Nephron (organoid): ENCODE data around the gene PRKAB2.
"Not testable (repeated sequence)": the region's sequence is repeated elsewhere in the genome, so short reads cannot be mapped to it uniquely, and the experiment has no call there.

Experiments used
- H3K27ac Mint-ChIP-seq, 3 experiments: 2 replicates each; pipeline ENCODE4 v1.8.0; 2020; ENCODE audit warnings: mixed read lengths in 3 of 3, mild to moderate bottlenecking in 2 of 3, moderate library complexity in 1 of 3
- H3K27me3 Mint-ChIP-seq: 2 replicates; pipeline ENCODE4 v1.8.0; 2021; ENCODE audit warnings: low read depth, mild to moderate bottlenecking, moderate library complexity, mixed read lengths
- H3K36me3 Mint-ChIP-seq: 2 replicates; pipeline ENCODE4 v1.8.0; 2020; ENCODE audit warnings: low read depth, mixed read lengths
- H3K4me1 Mint-ChIP-seq: 2 replicates; pipeline ENCODE4 v1.8.0; 2020; ENCODE audit warnings: mixed read lengths
- H3K4me3 Mint-ChIP-seq, 3 experiments: 2 replicates each; pipeline ENCODE4 v1.8.0; 2020; ENCODE audit warnings: mild to moderate bottlenecking in 3 of 3, mixed read lengths in 3 of 3, moderate library complexity in 2 of 3
- H3K9me3 Mint-ChIP-seq: 2 replicates; pipeline ENCODE4 v1.8.0; 2020; ENCODE audit warnings: mixed read lengths
- TF ChIP-seq, protein P1 (sequence below), 3 experiments: fragments of 200-600 bp; sonication (generic); IDR thresholded peaks; one replicate each; pipeline ENCODE4 v1.5.0; 2021; ENCODE audit warnings: antibody characterized with exemption in 3 of 3; ENCODE audit not compliant: unreplicated experiment in 3 of 3

The PRKAB2 gene

GRCh38 chr1:147110434-147110833 is 61.8 kb downstream of the PRKAB2 start:
- Mint-ChIP-seq H3K9me3 (no peaks in the 10 kb centered on the region), H3K36me3 (no peaks in the 10 kb centered on the region), H3K27ac (no peak overlapping the region), H3K4me3 (no peak overlapping the region), H3K27me3 (peaks cover 16% of the 10 kb centered on the region), H3K4me1 (no peaks in the 10 kb centered on the region)
- TF ChIP-seq, protein P1, sequence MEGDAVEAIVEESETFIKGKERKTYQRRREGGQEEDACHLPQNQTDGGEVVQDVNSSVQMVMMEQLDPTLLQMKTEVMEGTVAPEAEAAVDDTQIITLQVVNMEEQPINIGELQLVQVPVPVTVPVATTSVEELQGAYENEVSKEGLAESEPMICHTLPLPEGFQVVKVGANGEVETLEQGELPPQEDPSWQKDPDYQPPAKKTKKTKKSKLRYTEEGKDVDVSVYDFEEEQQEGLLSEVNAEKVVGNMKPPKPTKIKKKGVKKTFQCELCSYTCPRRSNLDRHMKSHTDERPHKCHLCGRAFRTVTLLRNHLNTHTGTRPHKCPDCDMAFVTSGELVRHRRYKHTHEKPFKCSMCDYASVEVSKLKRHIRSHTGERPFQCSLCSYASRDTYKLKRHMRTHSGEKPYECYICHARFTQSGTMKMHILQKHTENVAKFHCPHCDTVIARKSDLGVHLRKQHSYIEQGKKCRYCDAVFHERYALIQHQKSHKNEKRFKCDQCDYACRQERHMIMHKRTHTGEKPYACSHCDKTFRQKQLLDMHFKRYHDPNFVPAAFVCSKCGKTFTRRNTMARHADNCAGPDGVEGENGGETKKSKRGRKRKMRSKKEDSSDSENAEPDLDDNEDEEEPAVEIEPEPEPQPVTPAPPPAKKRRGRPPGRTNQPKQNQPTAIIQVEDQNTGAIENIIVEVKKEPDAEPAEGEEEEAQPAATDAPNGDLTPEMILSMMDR (IDR thresholded peaks at IDR 0.05; ENCODE audit: unreplicated experiment in 3 of 3), result no peak

DNA sequence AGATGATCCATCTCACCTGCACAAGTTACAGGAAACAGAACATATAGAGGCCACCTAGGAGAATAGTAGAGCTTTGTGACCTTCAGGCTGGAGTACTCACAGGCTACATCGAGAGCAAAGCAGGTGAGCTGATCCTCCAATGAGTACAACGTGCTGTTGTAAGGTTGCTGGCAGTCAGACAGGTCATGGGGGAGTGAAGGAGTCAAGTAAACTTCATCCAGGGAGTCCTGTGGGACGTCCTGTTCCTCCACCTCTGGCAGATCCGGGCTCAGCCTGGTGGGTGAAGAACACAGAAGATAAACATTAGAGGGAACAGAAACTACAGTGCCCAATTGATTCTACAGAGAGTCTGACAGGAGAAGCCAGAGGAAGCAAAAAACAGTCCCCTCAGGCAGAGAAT is 62.5 kb downstream of the PRKAB2 start:
- Mint-ChIP-seq H3K36me3 (no peaks in the 10 kb centered on the region), H3K27me3 (peaks cover 16% of the 10 kb centered on the region), H3K27ac (no peak overlapping the region), H3K9me3 (no peaks in the 10 kb centered on the region), H3K4me3 (no peak overlapping the region), H3K4me1 (no peaks in the 10 kb centered on the region)
- TF ChIP-seq, protein P1 (IDR thresholded peaks at IDR 0.05; ENCODE audit: unreplicated experiment in 3 of 3), result no peak

DNA sequence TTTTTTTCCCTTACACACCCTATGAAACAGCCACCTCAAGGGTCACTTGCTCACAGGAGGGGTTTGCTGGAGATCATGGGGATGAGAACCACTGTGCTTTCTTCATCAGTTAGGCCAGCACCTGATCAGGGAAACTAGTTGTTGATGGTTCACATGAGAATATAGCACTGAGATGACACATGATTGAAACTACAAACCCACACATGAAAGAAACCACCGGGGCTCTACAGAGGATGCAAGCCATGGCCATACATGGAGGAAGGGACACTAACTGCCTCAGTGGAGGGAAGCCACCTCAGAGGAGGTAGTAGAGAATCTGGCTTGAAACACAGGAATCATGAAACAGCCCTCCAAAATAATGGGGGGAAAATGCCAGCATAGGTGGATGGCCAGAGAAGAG is 63.2 kb downstream of the PRKAB2 start:
- H3K27ac Mint-ChIP-seq, result no peak overlapping the region
- H3K4me1 Mint-ChIP-seq, result no peaks in the 10 kb centered on the region
- H3K4me3 Mint-ChIP-seq, result no peak overlapping the region
- no peaks in the 10 kb centered on the region for H3K9me3 Mint-ChIP-seq
- TF ChIP-seq, protein P1 (IDR thresholded peaks at IDR 0.05; ENCODE audit: unreplicated experiment in 3 of 3), result no peak
- no peaks in the 10 kb centered on the region for H3K36me3 Mint-ChIP-seq
- peaks cover 16% of the 10 kb centered on the region for H3K27me3 Mint-ChIP-seq

DNA sequence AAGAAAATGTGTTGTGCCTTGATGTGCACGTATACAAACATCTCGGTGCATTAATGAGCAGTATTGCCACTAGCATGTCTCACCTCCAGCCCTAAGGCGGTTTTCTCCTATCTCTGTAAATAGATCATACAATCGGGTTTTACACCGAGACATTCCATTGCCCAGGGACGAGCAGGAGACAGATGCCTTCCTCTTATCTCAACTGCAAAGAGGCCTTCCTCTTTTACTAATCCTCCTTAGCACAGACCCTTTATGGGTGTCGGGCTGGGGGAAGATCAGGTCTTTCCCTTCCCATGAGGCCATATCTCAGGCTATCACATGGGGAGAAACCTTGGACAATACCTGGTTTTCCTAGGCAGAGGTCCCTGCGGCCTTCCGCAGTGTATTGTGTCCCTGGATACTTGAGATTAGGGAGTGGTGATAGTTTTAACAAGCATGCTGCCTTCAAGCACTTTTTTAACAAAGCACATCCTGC is 65.8 kb downstream of the PRKAB2 start:
- H3K27ac Mint-ChIP-seq, H3K36me3 Mint-ChIP-seq, H3K4me1 Mint-ChIP-seq, H3K9me3 Mint-ChIP-seq, H3K4me3 Mint-ChIP-seq: not testable (repeated sequence)
- H3K27me3 Mint-ChIP-seq, result peaks cover 16% of the 10 kb centered on the region

- H3K27me3 Mint-ChIP-seq, result peaks cover 14% of the 10 kb centered on the region
- no peak overlapping the region for H3K27ac Mint-ChIP-seq
- TF ChIP-seq, protein P1 (IDR thresholded peaks at IDR 0.05; ENCODE audit: unreplicated experiment in 3 of 3), result no peak
- H3K4me1 Mint-ChIP-seq, result no peaks in the 10 kb centered on the region
- H3K9me3 Mint-ChIP-seq, result no peaks in the 10 kb centered on the region
- no peak overlapping the region for H3K4me3 Mint-ChIP-seq
- no peaks in the 10 kb centered on the region for H3K36me3 Mint-ChIP-seq
Measured at GRCh38 chr1:147105909-147106308, 66.4 kb downstream of the PRKAB2 start.
